ENCODE data around the gene NIPSNAP3A. TPM values are rescaled to one million over a fixed set of nuclear protein-coding genes. Genes with fewer than 3 reads are reported as not detected.
A peak's percentile ranks its signal among the peaks of the same experiment; 100 is the strongest.
"Not testable (repeated sequence)": the region's sequence is repeated elsewhere in the genome, so short reads cannot be mapped to it uniquely, and the experiment has no call there.

NIPSNAP3A gene
- total RNA-seq = 9.4 and 10.8 TPM in 2 replicates

DNA sequence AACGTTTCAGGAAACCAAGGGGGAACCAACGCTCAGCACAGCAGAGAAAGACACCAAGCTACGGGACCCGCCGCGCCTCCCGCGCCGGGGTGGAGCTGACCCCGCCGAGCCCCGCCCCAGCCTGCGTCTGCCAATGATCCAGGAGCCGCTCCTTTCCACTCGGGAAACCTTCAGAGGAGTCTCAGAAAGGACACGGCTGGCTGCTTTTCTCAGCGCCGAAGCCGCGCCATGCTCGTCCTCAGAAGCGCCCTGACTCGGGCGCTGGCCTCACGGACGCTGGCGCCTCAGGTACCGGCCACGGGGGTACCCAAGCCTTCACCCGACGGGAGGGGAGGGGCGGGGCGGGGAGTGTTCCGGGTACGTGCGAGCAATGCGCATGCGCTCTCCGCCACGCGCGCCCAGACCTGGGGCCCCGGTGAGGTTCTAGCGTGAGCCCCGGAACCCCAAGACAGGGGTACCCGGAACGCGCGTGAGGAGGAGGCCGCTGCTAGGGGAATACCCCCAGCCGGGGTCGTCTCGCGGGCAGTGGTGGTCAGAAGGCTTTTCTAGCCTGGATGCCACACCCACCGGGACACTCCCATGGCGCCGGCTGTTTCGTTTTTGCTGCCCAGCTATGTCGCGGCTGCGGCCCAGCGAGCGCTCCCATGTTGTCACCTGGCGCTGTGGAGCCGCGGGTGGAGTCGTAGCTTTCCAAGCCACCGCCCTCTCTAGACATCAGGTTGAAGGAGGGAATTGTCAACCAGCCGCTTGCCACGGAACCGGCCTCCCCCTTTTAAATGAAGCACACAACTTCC lies at the start of gene NIPSNAP3A:
TSS of gene NIPSNAP3A (plus strand) at position 119 of the 794 bp plus-strand sequence. CDS start at position 229, 110 bp downstream.
- H3K9me3 Mint-ChIP-seq = no peaks in the 10 kb centered on the region
- H3K27me3 Mint-ChIP-seq = no peaks in the 10 kb centered on the region
- DNase-seq = peak; percentile 97
- peak within 1 kb of the TSS; percentile 93 for H3K4me3 Mint-ChIP-seq
- intact Hi-C loops (cut with micrococcal nuclease) = loop anchor here (1.0 to 10.0 kb wide), 9 partner anchors 16 to 953 kb away; partner anchors contain the start of genes SLC44A1, SMC2 and TMEM38B
- H3K4me1 Mint-ChIP-seq = peaks cover 26% of the 10 kb centered on the region
- peak within 1 kb of the TSS; percentile 96 for H3K27ac Mint-ChIP-seq
- peaks cover 11% of the 10 kb centered on the region for H3K36me3 Mint-ChIP-seq (ENCODE audit: low read depth)

GRCh38 chr9:104700306-104700705 lies 47.2 kb upstream of the NIPSNAP3A start:
- Mint-ChIP-seq H3K4me3 (no peak overlapping the region), H3K27me3 (no peaks in the 10 kb centered on the region), H3K4me1 (no peaks in the 10 kb centered on the region), H3K36me3 (ENCODE audit: low read depth) (no peaks in the 10 kb centered on the region), H3K9me3 (no peaks in the 10 kb centered on the region), H3K27ac (no peak overlapping the region)
- intact Hi-C loops (cut with micrococcal nuclease) = no loop called here
- DNase-seq = no peak

DNA sequence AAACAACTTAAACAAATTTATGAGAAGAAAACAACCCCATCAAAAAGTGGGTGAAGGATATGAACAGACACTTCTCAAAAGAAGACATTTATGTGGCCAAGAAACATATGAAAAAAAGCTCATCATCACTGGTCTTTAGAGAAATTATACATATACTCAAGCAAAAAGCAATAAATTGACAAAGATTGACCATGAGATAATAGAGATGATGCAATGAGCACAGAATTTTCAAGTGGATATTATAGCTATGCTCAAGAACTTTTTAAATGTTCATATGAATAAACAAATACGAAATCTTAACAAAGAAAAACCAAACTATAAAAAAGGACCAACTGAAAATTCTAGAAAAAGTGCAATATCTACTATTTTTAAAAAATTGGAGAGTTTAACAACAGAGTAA lies 38.7 kb upstream of the NIPSNAP3A start:
- H3K4me3 Mint-ChIP-seq; H3K27me3 Mint-ChIP-seq; intact Hi-C loops (cut with micrococcal nuclease); DNase-seq; H3K36me3 Mint-ChIP-seq (ENCODE audit: low read depth); H3K27ac Mint-ChIP-seq; H3K9me3 Mint-ChIP-seq; H3K4me1 Mint-ChIP-seq: not testable (repeated sequence)

- DNase-seq = no peak
- Mint-ChIP-seq H3K27me3 (peaks cover under 1% of the 10 kb centered on the region), H3K27ac (no peak overlapping the region), H3K36me3 (ENCODE audit: low read depth) (no peaks in the 10 kb centered on the region), H3K4me3 (no peak overlapping the region), H3K9me3 (peaks cover under 1% of the 10 kb centered on the region), H3K4me1 (no peaks in the 10 kb centered on the region)
- intact Hi-C loops (cut with micrococcal nuclease) = no loop called here
Observed at GRCh38 chr9:104711604-104712003, 35.9 kb upstream of the NIPSNAP3A start.

DNA sequence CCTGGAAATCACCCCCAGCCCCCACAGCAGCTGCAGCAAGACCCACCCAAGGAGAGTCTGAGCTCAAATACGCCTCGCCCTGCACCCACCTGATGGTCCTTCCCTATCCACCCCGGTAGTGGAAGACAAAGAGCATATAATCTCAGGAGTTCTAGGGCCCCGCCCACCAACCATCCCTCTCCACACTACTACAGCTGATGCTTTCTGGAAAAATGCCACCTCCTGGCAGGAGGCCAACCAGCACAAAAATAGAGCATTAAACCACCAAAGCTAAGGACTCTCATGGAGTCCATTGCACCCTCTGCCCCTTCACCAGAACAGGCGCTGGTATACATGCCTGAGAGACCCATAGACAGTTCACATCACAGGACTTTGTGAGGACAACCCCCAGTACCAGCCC lies 22.5 kb upstream of the NIPSNAP3A start:
- H3K4me3 Mint-ChIP-seq = no peak overlapping the region
- no peak for DNase-seq
- H3K9me3 Mint-ChIP-seq = no peaks in the 10 kb centered on the region
- no peak overlapping the region for H3K27ac Mint-ChIP-seq
- peaks cover 2% of the 10 kb centered on the region for H3K4me1 Mint-ChIP-seq
- H3K27me3 Mint-ChIP-seq = no peaks in the 10 kb centered on the region
- no peaks in the 10 kb centered on the region for H3K36me3 Mint-ChIP-seq (ENCODE audit: low read depth)
- intact Hi-C loops (cut with micrococcal nuclease) = no loop called here

GRCh38 chr9:104738452-104738851 lies 9.0 kb upstream of the NIPSNAP3A start:
- H3K27me3 Mint-ChIP-seq = no peaks in the 10 kb centered on the region
- H3K4me3 Mint-ChIP-seq = no peak overlapping the region
- no peaks in the 10 kb centered on the region for H3K36me3 Mint-ChIP-seq (ENCODE audit: low read depth)
- DNase-seq = no peak
- intact Hi-C loops (cut with micrococcal nuclease) = no loop called here
- H3K27ac Mint-ChIP-seq = no peak overlapping the region
- no peaks in the 10 kb centered on the region for H3K9me3 Mint-ChIP-seq
- H3K4me1 Mint-ChIP-seq = peaks cover 2% of the 10 kb centered on the region

DNA sequence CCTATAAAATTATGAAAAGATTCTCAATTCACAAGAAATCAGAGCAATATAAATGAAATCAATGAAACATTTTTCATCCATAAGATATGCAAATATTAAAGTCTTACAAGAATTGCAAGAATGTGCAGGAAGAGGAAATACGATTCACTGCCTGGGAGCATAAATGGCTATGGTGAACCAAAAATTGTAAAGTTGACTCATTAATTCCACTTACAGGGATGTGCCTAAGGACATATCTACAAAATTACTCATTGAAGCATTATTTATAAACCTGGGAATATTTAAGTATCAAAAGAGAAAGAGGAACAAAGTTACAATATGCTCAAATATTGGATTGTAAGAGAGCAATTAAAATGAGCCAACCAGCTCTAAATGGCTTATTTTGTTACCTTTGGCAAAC lies 6.9 kb upstream of the NIPSNAP3A start:
- H3K27me3 Mint-ChIP-seq = no peaks in the 10 kb centered on the region
- H3K4me3 Mint-ChIP-seq = no peak overlapping the region
- H3K27ac Mint-ChIP-seq = no peak overlapping the region
- H3K4me1 Mint-ChIP-seq = peaks cover 2% of the 10 kb centered on the region
- DNase-seq = no peak
- intact Hi-C loops (cut with micrococcal nuclease) = loop anchor here (5.0 to 10.0 kb wide), 6 partner anchors 254 to 954 kb away; partner anchors contain the start of gene TMEM38B
- no peaks in the 10 kb centered on the region for H3K9me3 Mint-ChIP-seq
- H3K36me3 Mint-ChIP-seq (ENCODE audit: low read depth) = no peaks in the 10 kb centered on the region

GRCh38 chr9:104743376-104743985 lies 4.0 kb upstream of the NIPSNAP3A start:
- intact Hi-C loops (cut with micrococcal nuclease) = loop anchor here (2.0 to 10.0 kb wide), 7 partner anchors 251 to 1345 kb away; partner anchors contain the start of gene TMEM38B
- DNase-seq = peak; percentile 84

DNA sequence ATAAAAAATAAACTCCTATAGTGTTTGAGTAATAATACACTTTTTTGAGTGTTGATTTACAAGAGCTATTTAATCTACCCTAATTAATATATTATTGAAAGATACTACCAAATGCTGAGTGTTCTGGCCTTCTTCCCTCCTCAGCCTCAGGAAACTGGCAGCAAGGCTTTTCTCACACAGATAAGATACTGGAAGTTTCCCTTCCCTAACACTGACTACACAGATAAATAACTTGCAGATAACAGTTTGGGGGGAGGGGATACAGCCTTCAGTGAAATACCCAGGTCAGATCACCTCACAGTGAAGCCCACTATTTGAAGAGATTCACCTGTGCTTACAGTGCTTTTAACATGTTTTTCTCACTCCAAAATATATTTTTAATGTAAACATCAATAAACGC lies 1.6 kb upstream of the NIPSNAP3A start:
- intact Hi-C loops (cut with micrococcal nuclease) = loop anchor here (2.0 to 10.0 kb wide), 6 partner anchors 249 to 951 kb away; partner anchors contain the start of genes SLC44A1 and TMEM38B
- no peak overlapping the region for H3K4me3 Mint-ChIP-seq
- no peaks in the 10 kb centered on the region for H3K27me3 Mint-ChIP-seq
- no peak overlapping the region for H3K27ac Mint-ChIP-seq
- no peaks in the 10 kb centered on the region for H3K9me3 Mint-ChIP-seq
- no peak for DNase-seq
- H3K36me3 Mint-ChIP-seq (ENCODE audit: low read depth) = peaks cover 3% of the 10 kb centered on the region
- H3K4me1 Mint-ChIP-seq = peaks cover 26% of the 10 kb centered on the region

More at GRCh38 chr9:104743376-104743985, 4.0 kb upstream of the NIPSNAP3A start:
- peaks cover 11% of the 10 kb centered on the region for H3K4me1 Mint-ChIP-seq
- H3K9me3 Mint-ChIP-seq = no peaks in the 10 kb centered on the region
- no peak overlapping the region for H3K4me3 Mint-ChIP-seq
- no peaks in the 10 kb centered on the region for H3K36me3 Mint-ChIP-seq (ENCODE audit: low read depth)
- no peaks in the 10 kb centered on the region for H3K27me3 Mint-ChIP-seq
- H3K27ac Mint-ChIP-seq = no peak overlapping the region

- Mint-ChIP-seq H3K9me3 (no peaks in the 10 kb centered on the region), H3K36me3 (ENCODE audit: low read depth) (peaks cover 6% of the 10 kb centered on the region), H3K4me1 (peaks cover 26% of the 10 kb centered on the region), H3K4me3 (peak overlapping the region; percentile 9), H3K27me3 (no peaks in the 10 kb centered on the region), H3K27ac (no peak overlapping the region)
- DNase-seq = no peak
- intact Hi-C loops (cut with micrococcal nuclease) = loop anchor here (2.0 to 10.0 kb wide), 6 partner anchors 249 to 951 kb away; partner anchors contain the start of genes SLC44A1 and TMEM38B
Observed at GRCh38 chr9:104746285-104746684, 1.2 kb upstream of the NIPSNAP3A start.

DNA sequence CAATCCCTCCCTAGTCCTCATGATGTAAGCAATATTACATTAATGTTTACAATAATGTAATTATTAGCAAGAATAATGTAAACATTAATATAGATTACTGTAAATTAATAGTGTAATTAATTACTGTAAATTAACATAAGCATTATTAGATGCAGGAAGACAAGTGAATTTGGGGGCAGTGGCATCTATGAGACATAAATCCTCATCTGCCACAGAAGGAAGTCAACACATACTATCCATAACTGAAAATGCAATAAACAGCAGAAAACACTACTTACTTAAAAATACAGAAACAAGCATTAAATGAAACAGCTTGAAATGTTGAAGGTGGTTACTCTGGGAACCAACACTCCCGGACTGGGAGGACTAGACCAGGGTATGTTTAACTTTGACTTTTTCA lies 685 bp upstream of the NIPSNAP3A start:
- Mint-ChIP-seq H3K36me3 (ENCODE audit: low read depth) (peaks cover 6% of the 10 kb centered on the region), H3K27me3 (no peaks in the 10 kb centered on the region), H3K9me3 (no peaks in the 10 kb centered on the region), H3K4me3 (peak overlapping the region; percentile 93), H3K27ac (peak overlapping the region; percentile 96), H3K4me1 (peaks cover 26% of the 10 kb centered on the region)
- no peak for DNase-seq
- intact Hi-C loops (cut with micrococcal nuclease) = loop anchor here (1.0 to 10.0 kb wide), 7 partner anchors 248 to 952 kb away; partner anchors contain the start of genes SLC44A1, SMC2 and TMEM38B

DNA sequence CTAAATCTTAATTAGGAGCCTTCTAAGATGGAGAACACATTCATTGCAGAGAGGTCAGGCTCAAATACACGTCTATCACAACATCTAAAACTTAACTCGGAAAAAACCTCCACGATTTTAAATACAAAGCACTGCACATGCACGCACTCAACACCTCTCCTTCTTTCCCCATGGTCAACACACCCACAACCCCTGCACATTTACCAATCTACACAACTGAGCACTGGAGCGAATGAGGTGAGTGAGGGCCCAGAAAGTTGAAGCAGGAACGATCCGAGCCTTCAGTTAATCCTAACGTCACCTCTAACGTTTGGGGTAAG lies 278 bp upstream of the NIPSNAP3A start:
- no peaks in the 10 kb centered on the region for H3K27me3 Mint-ChIP-seq
- no peak for DNase-seq
- peak overlapping the region; percentile 96 for H3K27ac Mint-ChIP-seq
- H3K4me3 Mint-ChIP-seq = peak overlapping the region; percentile 93
- peaks cover 26% of the 10 kb centered on the region for H3K4me1 Mint-ChIP-seq
- no peaks in the 10 kb centered on the region for H3K9me3 Mint-ChIP-seq
- peaks cover 8% of the 10 kb centered on the region for H3K36me3 Mint-ChIP-seq (ENCODE audit: low read depth)
- intact Hi-C loops (cut with micrococcal nuclease) = loop anchor here (1.0 to 10.0 kb wide), 7 partner anchors 248 to 952 kb away; partner anchors contain the start of genes SLC44A1, SMC2 and TMEM38B

- Mint-ChIP-seq H3K4me1 (peaks cover 24% of the 10 kb centered on the region), H3K36me3 (ENCODE audit: low read depth) (peaks cover 14% of the 10 kb centered on the region), H3K9me3 (no peaks in the 10 kb centered on the region), H3K27ac (peak overlapping the region; percentile 96), H3K27me3 (no peaks in the 10 kb centered on the region), H3K4me3 (peak overlapping the region; percentile 93)
- intact Hi-C loops (cut with micrococcal nuclease) = loop anchor here (1.0 to 10.0 kb wide), 7 partner anchors 15 to 954 kb away; partner anchors contain the start of gene TMEM38B
- DNase-seq = peak; percentile 61
Observed at GRCh38 chr9:104748359-104749031, 1.0 kb downstream of the NIPSNAP3A start.
